ENCODE results near the gene TMEM30A. TPM values are rescaled to one million over a fixed set of nuclear protein-coding genes. Genes with fewer than 3 reads are reported as not detected.

Gene TMEM30A
- total RNA-seq, 4 donors from 2014 or later: 32.5 to 59.8 (median 54.7) TPM

- TF ChIP-seq CTCF (IDR thresholded peaks at IDR 0.05) (no peak), POLR2A (IDR thresholded peaks at IDR 0.05) (no peak)
- peak overlapping the region; percentile 78 for H3K4me3 ChIP-seq (ENCODE audit: low read depth, poor library complexity, severe bottlenecking)
- WGBS, 2 donors: 0 to 1% methylated on average over 26 to 36 of the region's 36 CpGs
- no peak for DNase-seq (ENCODE audit: low spot score in 2 of 2)
- intact Hi-C loops (cut with DNase I; ENCODE audit: low total_unique reads): no loop called here
These were observed 523 bp downstream of the TMEM30A start for GRCh38 chr6:75283907-75284631.

GRCh38 chr6:75282706-75283105 lies 1.9 kb downstream of the TMEM30A start:
- intact Hi-C loops (cut with DNase I; ENCODE audit: low total_unique reads): no loop called here

GRCh38 chr6:75281653-75282052 lies 2.9 kb downstream of the TMEM30A start:
- DNase-seq (ENCODE audit: low spot score in 2 of 2): no peak
- no peak overlapping the region for H3K4me3 ChIP-seq (ENCODE audit: low read depth, poor library complexity, severe bottlenecking)
- TF ChIP-seq CTCF (IDR thresholded peaks at IDR 0.05) (no peak), POLR2A (IDR thresholded peaks at IDR 0.05) (no peak)
- intact Hi-C loops (cut with DNase I; ENCODE audit: low total_unique reads): no loop called here

More at GRCh38 chr6:75282706-75283105, 1.9 kb downstream of the TMEM30A start:
- no peak overlapping the region for H3K4me3 ChIP-seq (ENCODE audit: low read depth, poor library complexity, severe bottlenecking)
- 62 to 67% methylated on average over 2 of the region's 2 CpGs for WGBS, 2 donors
- DNase-seq (ENCODE audit: low spot score in 2 of 2): no peak
- TF ChIP-seq POLR2A (IDR thresholded peaks at IDR 0.05): no peak
- no peak for TF ChIP-seq CTCF (IDR thresholded peaks at IDR 0.05)

GRCh38 chr6:75280131-75280855 lies 4.3 kb downstream of the TMEM30A start:
- H3K4me3 ChIP-seq (ENCODE audit: low read depth, poor library complexity, severe bottlenecking): no peak overlapping the region
- 69 to 72% methylated on average over 4 of the region's 4 CpGs for WGBS, 2 donors
- no peak for DNase-seq (ENCODE audit: low spot score in 2 of 2)
- TF ChIP-seq CTCF (IDR thresholded peaks at IDR 0.05): no peak
- no peak for TF ChIP-seq POLR2A (IDR thresholded peaks at IDR 0.05)
- intact Hi-C loops (cut with DNase I; ENCODE audit: low total_unique reads): no loop called here

GRCh38 chr6:75279418-75279817 lies 5.2 kb downstream of the TMEM30A start:
- intact Hi-C loops (cut with DNase I; ENCODE audit: low total_unique reads): no loop called here
- WGBS, 2 donors: 60 to 68% methylated on average over 2 of the region's 2 CpGs
- TF ChIP-seq POLR2A (IDR thresholded peaks at IDR 0.05) (no peak), CTCF (IDR thresholded peaks at IDR 0.05) (no peak)
- no peak overlapping the region for H3K4me3 ChIP-seq (ENCODE audit: low read depth, poor library complexity, severe bottlenecking)
- no peak for DNase-seq (ENCODE audit: low spot score in 2 of 2)

All from lower leg skin (tissue), 4 donors.